HG02943 (cell line): ENCODE results near the gene UNC5A.

ENCODE experiments used
- ATAC-seq: cut with Tn5 transposase; IDR thresholded peaks from one replicate; pipeline ENCODE4 v1.9.1; 2021; ENCODE audit warnings: mild to moderate bottlenecking, low read depth, moderate library complexity; ENCODE audit not compliant: unreplicated experiment

Gene UNC5A

GRCh38 chr5:176810081-176810597 is at the start of gene UNC5A:
Gene UNC5A, plus strand, starts transcription at chr5:176810559. Its CDS starts 192 bp downstream, at chr5:176810751.
- no peak for ATAC-seq

GRCh38 chr5:176761755-176762154 is 48.6 kb upstream of the UNC5A start:
- no peak for ATAC-seq

GRCh38 chr5:176762489-176762888 is 47.9 kb upstream of the UNC5A start:
- ATAC-seq, result no peak

- no peak for ATAC-seq
Observed at GRCh38 chr5:176765687-176766086, 44.7 kb upstream of the UNC5A start.

GRCh38 chr5:176768174-176768970 is 42.0 kb upstream of the UNC5A start:
- no peak for ATAC-seq

- no peak for ATAC-seq
Observed at GRCh38 chr5:176769911-176770310, 40.4 kb upstream of the UNC5A start.

- no peak for ATAC-seq
Observed at GRCh38 chr5:176770431-176770830, 39.9 kb upstream of the UNC5A start.

- no peak for ATAC-seq
Observed at GRCh38 chr5:176771102-176771845, 39.1 kb upstream of the UNC5A start.

- no peak for ATAC-seq
Observed at GRCh38 chr5:176772271-176773210, 37.8 kb upstream of the UNC5A start.

- ATAC-seq, result no peak
Observed at GRCh38 chr5:176773408-176774035, 36.8 kb upstream of the UNC5A start.

- ATAC-seq, result no peak
Observed at GRCh38 chr5:176774216-176775171, 35.9 kb upstream of the UNC5A start.

- no peak for ATAC-seq
Observed at GRCh38 chr5:176775409-176775808, 35.0 kb upstream of the UNC5A start.

- no peak for ATAC-seq
Observed at GRCh38 chr5:176776141-176776865, 34.1 kb upstream of the UNC5A start.

GRCh38 chr5:176776916-176777315 is 33.4 kb upstream of the UNC5A start:
- no peak for ATAC-seq

GRCh38 chr5:176778921-176779465 is 31.4 kb upstream of the UNC5A start:
- no peak for ATAC-seq

GRCh38 chr5:176779537-176779936 is 30.8 kb upstream of the UNC5A start:
- ATAC-seq, result no peak

GRCh38 chr5:176780176-176781053 is 29.9 kb upstream of the UNC5A start:
- no peak for ATAC-seq
